Hepatocyte (in vitro differentiated cells): ENCODE data around the gene ROPN1. TPM values are rescaled to one million over a fixed set of nuclear protein-coding genes. Genes with fewer than 3 reads are reported as not detected.
A peak's percentile ranks its signal among the peaks of the same experiment; 100 is the strongest.
"Not testable (repeated sequence)": the region's sequence is repeated elsewhere in the genome, so short reads cannot be mapped to it uniquely, and the experiment has no call there.

Experiments
- DNase-seq: peaks from one replicate; pipeline ENCODE4 v3.0.0-alpha.2; 2016; ENCODE audit warnings: low spot score
- H2AFZ ChIP-seq: fragments of 200-600 bp; sonication (generic); 2 replicates; pipeline ENCODE4 v1.6.0; 2016; ENCODE audit warnings: antibody characterized with exemption, mild to moderate bottlenecking
- H3K27ac ChIP-seq: fragments of 200-600 bp; sonication (generic); 2 replicates; pipeline ENCODE4 v1.5.1; 2016; ENCODE audit warnings: mild to moderate bottlenecking
- H3K27me3 ChIP-seq: fragments of 200-600 bp; sonication (generic); 2 replicates; pipeline ENCODE4 v1.6.1; 2016
- H3K36me3 ChIP-seq: fragments of 200-600 bp; sonication (generic); replicated peaks from 2 replicates; pipeline ENCODE4 v1.5.1; 2016; ENCODE audit warnings: low read depth; ENCODE audit not compliant: insufficient read depth
- H3K4me1 ChIP-seq: fragments of 200-600 bp; sonication (generic); 2 replicates; pipeline ENCODE4 v1.5.1; 2016; ENCODE audit warnings: mild to moderate bottlenecking, moderate library complexity; ENCODE audit not compliant: insufficient read depth
- H3K4me2 ChIP-seq: fragments of 200-600 bp; sonication (generic); 2 replicates; pipeline ENCODE4 v1.6.0; 2016
- H3K4me3 ChIP-seq: fragments of 200-600 bp; sonication (generic); 2 replicates; pipeline ENCODE4 v1.5.1; 2016; ENCODE audit warnings: mild to moderate bottlenecking
- H3K79me2 ChIP-seq: fragments of 200-600 bp; sonication (generic); 2 replicates; pipeline ENCODE4 v1.6.0; 2017; ENCODE audit warnings: mild to moderate bottlenecking
- H3K9me2 ChIP-seq: fragments of 200-600 bp; sonication (generic); replicated peaks from 2 replicates; pipeline ENCODE4 v1.6.0; 2017; ENCODE audit warnings: mild to moderate bottlenecking; ENCODE audit not compliant: insufficient read depth
- H3K9me3 ChIP-seq: fragments of 200-600 bp; sonication (generic); 2 replicates; pipeline ENCODE4 v1.5.1; 2016; ENCODE audit warnings: low read depth, mild to moderate bottlenecking
- H4K20me1 ChIP-seq: fragments of 200-600 bp; sonication (generic); 2 replicates; pipeline ENCODE4 v1.6.0; 2016; ENCODE audit warnings: mild to moderate bottlenecking; ENCODE audit not compliant: insufficient read depth, poor library complexity, severe bottlenecking
- EZH2 ChIP-seq: fragments of 200-600 bp; sonication (generic); IDR thresholded peaks from 2 replicates; pipeline ENCODE4 v1.6.1; 2016; ENCODE audit warnings: antibody characterized with exemption, mild to moderate bottlenecking, borderline replicate concordance
- EZH2phosphoT487 ChIP-seq: fragments of 200-600 bp; sonication (generic); IDR thresholded peaks from one replicate; pipeline ENCODE4 v1.6.1; 2018; ENCODE audit warnings: antibody characterized with exemption, mild to moderate bottlenecking, low read depth, moderate library complexity; ENCODE audit not compliant: unreplicated experiment, severe bottlenecking
- WGBS: methylation state at CpG from one replicate; pipeline ENCODE4 v1.1.6; 2016; ENCODE audit warnings: low lambda C conversion rate; ENCODE audit errors: missing lambda C conversion rate; 5-methylcytosine and 5-hydroxymethylcytosine counted together
- polyA plus RNA-seq: library from polyadenylated mRNA; unstranded; fragments of >200 nt; fragmentation: Nextera tagmentation; extraction: Ambion mirVana; gene quantifications from 2 replicates; pipeline ENCODE4 v1.2.1, GENCODE V29; 2016
- total RNA-seq: library from RNA; depleted of rRNA; stranded (reverse); fragments of >200 nt; gene quantifications from 2 replicates; pipeline ENCODE4 v1.2.3, GENCODE V29; 2014
- TF ChIP-seq, protein P1 (sequence below): fragments of 200-600 bp; sonication (generic); IDR thresholded peaks from 2 replicates; pipeline ENCODE4 v1.5.1; 2016; ENCODE audit warnings: antibody characterized with exemption, mild to moderate bottlenecking; ENCODE audit not compliant: poor library complexity

The ROPN1 gene
- total and polyA plus RNA-seq, 2 experiments from 2014 or later, result not detected

DNA sequence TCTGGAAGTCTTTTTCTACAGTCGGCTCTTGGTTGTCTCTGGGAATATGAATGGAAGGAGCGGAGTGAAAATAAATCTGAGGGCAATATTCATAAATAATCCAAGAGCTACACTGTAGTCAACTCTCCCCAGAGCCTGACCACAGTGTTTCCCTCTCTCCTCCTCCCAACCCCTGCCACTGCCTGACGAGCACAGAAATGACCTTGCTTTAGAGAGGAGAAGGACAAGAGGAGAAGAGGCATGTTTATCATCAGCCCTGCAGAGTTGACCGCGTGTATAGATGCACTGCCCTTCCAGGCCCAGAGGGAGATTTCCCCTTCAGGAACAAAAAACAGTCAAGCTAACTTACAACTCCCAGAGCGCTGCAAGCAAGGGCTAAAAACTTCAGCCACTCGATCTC is 16.9 kb downstream of the ROPN1 start:
- not testable (repeated sequence) for H3K4me1 ChIP-seq, H3K4me3 ChIP-seq, H4K20me1 ChIP-seq, H3K27me3 ChIP-seq, H3K27ac ChIP-seq, H3K36me3 ChIP-seq, H3K9me2 ChIP-seq, H3K4me2 ChIP-seq, H2AFZ ChIP-seq, H3K9me3 ChIP-seq, DNase-seq, H3K79me2 ChIP-seq
- WGBS, result 76% methylated on average over 5 of the region's 7 CpGs

DNA sequence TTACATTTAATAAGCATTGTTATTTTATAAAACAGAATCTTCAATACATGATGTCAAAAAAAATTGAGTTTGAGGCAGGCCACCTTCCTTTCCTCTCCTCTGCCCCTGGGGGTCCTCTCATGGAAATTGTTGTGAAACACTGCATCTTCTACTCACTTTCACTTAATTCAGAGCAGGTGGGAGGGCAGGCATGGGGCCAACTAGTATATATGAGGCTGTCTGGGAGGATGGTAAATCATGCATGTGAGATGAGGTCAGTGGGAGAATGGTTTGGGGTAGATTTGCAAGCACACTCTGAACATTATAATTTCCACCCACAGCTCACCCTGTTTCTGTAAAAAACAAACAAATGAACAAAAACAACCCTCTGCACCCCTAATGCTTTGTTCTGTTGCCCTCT is 20.5 kb downstream of the ROPN1 start:
- Histone ChIP-seq H3K4me1 (no peaks in the 10 kb centered on the region), H3K36me3 (no peaks in the 10 kb centered on the region), H3K4me2 (no peak overlapping the region), H3K4me3 (no peak overlapping the region), H3K9me3 (no peaks in the 10 kb centered on the region), H3K9me2 (no peaks in the 10 kb centered on the region), H2AFZ (no peak overlapping the region), H3K27ac (no peak overlapping the region), H3K27me3 (peaks cover 4% of the 10 kb centered on the region), H4K20me1 (no peaks in the 10 kb centered on the region), H3K79me2 (no peaks in the 10 kb centered on the region)
- TF ChIP-seq EZH2, result no peak
- TF ChIP-seq, protein P1, sequence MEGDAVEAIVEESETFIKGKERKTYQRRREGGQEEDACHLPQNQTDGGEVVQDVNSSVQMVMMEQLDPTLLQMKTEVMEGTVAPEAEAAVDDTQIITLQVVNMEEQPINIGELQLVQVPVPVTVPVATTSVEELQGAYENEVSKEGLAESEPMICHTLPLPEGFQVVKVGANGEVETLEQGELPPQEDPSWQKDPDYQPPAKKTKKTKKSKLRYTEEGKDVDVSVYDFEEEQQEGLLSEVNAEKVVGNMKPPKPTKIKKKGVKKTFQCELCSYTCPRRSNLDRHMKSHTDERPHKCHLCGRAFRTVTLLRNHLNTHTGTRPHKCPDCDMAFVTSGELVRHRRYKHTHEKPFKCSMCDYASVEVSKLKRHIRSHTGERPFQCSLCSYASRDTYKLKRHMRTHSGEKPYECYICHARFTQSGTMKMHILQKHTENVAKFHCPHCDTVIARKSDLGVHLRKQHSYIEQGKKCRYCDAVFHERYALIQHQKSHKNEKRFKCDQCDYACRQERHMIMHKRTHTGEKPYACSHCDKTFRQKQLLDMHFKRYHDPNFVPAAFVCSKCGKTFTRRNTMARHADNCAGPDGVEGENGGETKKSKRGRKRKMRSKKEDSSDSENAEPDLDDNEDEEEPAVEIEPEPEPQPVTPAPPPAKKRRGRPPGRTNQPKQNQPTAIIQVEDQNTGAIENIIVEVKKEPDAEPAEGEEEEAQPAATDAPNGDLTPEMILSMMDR, result no peak
- TF ChIP-seq EZH2phosphoT487, result no peak
- no peak for DNase-seq

DNA sequence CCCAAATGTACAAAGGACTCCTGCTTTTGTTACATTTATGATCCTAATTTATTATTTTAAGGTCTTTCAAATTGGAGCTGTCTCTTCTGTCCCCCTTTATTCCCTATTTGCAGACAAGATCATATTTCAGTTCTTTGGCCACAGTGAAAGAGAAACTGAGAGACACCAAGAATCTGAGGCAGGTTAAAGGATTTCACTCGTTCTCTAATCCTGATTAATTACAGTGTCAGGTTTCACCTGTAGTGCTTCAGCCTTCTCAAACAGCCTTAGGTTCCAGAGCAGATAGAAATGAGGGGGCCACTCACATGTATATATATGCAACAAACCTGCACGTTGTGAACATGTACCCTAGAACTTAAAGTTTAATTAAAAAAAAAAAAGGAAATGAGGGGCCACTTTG is 24.7 kb downstream of the ROPN1 start:
- H3K4me2 ChIP-seq, H3K27ac ChIP-seq, H3K36me3 ChIP-seq, H3K9me2 ChIP-seq, H2AFZ ChIP-seq, H3K79me2 ChIP-seq, DNase-seq, H3K9me3 ChIP-seq, H3K4me3 ChIP-seq, H3K4me1 ChIP-seq, H3K27me3 ChIP-seq, H4K20me1 ChIP-seq: not testable (repeated sequence)
- 24% methylated on average over 2 of the region's 2 CpGs for WGBS

DNA sequence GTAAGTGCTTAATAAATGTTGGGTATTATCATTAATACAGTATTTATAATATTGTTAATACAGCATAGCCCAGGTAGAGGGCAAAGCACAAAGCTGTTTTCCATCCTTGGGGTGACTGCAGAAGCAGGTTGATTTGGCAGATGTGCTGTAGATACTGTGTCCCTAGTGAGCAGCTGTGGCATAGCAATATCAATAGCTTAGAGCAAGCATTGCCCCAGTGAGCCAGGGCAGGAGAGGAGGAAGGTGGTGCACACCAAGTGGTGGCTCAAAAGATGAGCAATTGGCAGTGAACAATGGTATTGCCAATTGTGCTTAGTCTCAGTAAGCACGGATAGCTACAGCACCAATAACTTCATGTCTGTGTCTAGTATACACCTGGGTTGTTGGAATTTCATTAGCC is 25.1 kb downstream of the ROPN1 start:
- H3K4me2 ChIP-seq, H4K20me1 ChIP-seq, H3K4me1 ChIP-seq, H3K27me3 ChIP-seq, H3K9me2 ChIP-seq, H3K79me2 ChIP-seq, H3K36me3 ChIP-seq, H2AFZ ChIP-seq, DNase-seq, H3K9me3 ChIP-seq, H3K27ac ChIP-seq, H3K4me3 ChIP-seq: not testable (repeated sequence)
- 53% methylated on average over 1 of the region's 1 CpG for WGBS

DNA sequence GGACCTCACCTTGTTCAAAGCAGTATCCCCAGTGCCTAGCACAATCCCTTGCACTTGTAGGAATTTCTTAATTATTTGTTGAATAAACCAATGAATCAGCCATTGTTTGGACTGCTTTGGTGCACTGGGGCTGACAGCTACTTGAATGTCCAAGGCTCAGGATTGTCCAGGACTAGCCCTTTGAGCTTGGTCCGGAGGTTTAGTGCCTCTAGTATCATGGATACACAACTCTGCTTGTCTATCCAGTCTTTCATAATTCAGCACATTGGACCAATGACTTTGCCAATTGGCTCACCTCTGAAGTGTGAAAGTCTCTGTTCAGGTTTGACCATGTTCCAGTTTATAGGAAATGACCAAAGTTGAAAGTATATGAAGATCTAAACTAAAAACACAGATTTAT is 27.1 kb downstream of the ROPN1 start:
- not testable (repeated sequence) for H3K4me2 ChIP-seq, H4K20me1 ChIP-seq, H3K4me1 ChIP-seq, H3K27me3 ChIP-seq, H3K79me2 ChIP-seq, H3K36me3 ChIP-seq, H3K9me2 ChIP-seq, H3K9me3 ChIP-seq, H3K4me3 ChIP-seq, DNase-seq, H2AFZ ChIP-seq, H3K27ac ChIP-seq
- WGBS, result 84% methylated on average over 1 of the region's 1 CpG

DNA sequence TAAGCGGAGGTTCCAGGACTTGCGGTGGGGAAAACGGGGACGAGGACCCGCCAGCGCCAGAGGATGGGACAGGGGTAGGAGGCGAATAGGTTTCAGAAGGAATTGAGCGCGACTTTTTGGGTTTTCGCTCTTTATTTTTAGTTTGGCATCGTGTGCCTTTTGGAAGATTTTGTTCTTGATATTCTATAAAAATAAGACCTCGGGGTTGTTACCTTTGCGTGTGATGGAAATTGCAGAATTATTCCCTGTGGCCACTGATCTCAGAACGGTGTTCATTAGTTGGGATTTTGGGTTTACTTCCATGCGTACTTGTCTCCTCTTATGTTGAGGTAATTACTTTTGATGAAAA is 30.4 kb downstream of the ROPN1 start:
- no peaks in the 10 kb centered on the region for H3K9me2 ChIP-seq
- H2AFZ ChIP-seq, result peak overlapping the region; percentile 64

More for the DNA sequence above, 30.4 kb downstream of the ROPN1 start:
- H4K20me1 ChIP-seq, result no peaks in the 10 kb centered on the region
- peak overlapping the region; percentile 85 for H3K27ac ChIP-seq
- no peaks in the 10 kb centered on the region for H3K36me3 ChIP-seq
- peak overlapping the region; percentile 85 for H3K4me2 ChIP-seq
- H3K27me3 ChIP-seq, result no peaks in the 10 kb centered on the region
- H3K9me3 ChIP-seq, result no peaks in the 10 kb centered on the region
- no peak for TF ChIP-seq EZH2phosphoT487
- peaks cover 19% of the 10 kb centered on the region for H3K79me2 ChIP-seq
- peaks cover 5% of the 10 kb centered on the region for H3K4me1 ChIP-seq
- WGBS, result 5% methylated on average over 15 of the region's 15 CpGs
- no peak for DNase-seq
- peak overlapping the region; percentile 74 for H3K4me3 ChIP-seq
